ENCODE results near the gene RHEX. TPM values are rescaled to one million over a fixed set of nuclear protein-coding genes. Genes with fewer than 3 reads are reported as not detected.

The RHEX gene
- polyA plus RNA-seq, 2 of the 4 experiments (the other 2 are of a cell fraction), result not detected

- Histone ChIP-seq H3K4me1 (no peaks in the 10 kb centered on the region), H3K27ac (no peak overlapping the region), H3K4me2 (no peak overlapping the region), H3K9me3 (no peaks in the 10 kb centered on the region), H3K4me3 (no peak overlapping the region)
- POLR2A ChIA-PET, result no interaction called here
- WGBS (ENCODE audit: missing lambda C conversion rate), result 38% methylated on average over 6 of the region's 6 CpGs
- no peak for ATAC-seq
- CTCF ChIA-PET, result interaction anchor here (7.0 to 21.8 kb wide), 3 partner anchors 70 to 183 kb away, joined by 67 to 325 read pairs (median 80); no protein-coding TSS in a partner anchor
- TF ChIP-seq CBX8 (IDR thresholded peaks at IDR 0.05), result no peak
- no peak for TF ChIP-seq TFCP2L1 (CRISPR knock-in tag; IDR thresholded peaks at IDR 0.05)
- no peak for TF ChIP-seq KDM5A (IDR thresholded peaks at IDR 0.05)
- TF ChIP-seq HOXA7 (CRISPR knock-in tag; IDR thresholded peaks at IDR 0.05), result no peak
- TF ChIP-seq ZNF302 (CRISPR knock-in tag; IDR thresholded peaks at IDR 0.05), result no peak
- TF ChIP-seq HOXB13 (CRISPR knock-in tag; IDR thresholded peaks at IDR 0.05; ENCODE audit: low read depth), result no peak
- no peak for TF ChIP-seq ELK1 (IDR thresholded peaks at IDR 0.05; ENCODE audit: low read depth, low read length)
- no peak for TF ChIP-seq GATA3 (IDR thresholded peaks at IDR 0.05; ENCODE audit: borderline replicate concordance)
- no peak for TF ChIP-seq POLR2A (IDR thresholded peaks at IDR 0.05; ENCODE audit: low read length)
- no peak for TF ChIP-seq HDAC2 (IDR thresholded peaks at IDR 0.05)
- no peak for TF ChIP-seq MAZ (IDR thresholded peaks at IDR 0.05; ENCODE audit: borderline replicate concordance, low read depth, low read length)
- no peak for DNase-seq (ENCODE audit: low read depth in 1 of 2, low spot score in 1 of 2)
- FAIRE-seq, result no peak
Observed at GRCh38 chr1:206101351-206102045, 48.5 kb downstream of the RHEX start.

- Histone ChIP-seq H3K4me2 (no peak overlapping the region), H3K27ac (no peak overlapping the region), H3K4me3 (no peak overlapping the region), H3K4me1 (no peaks in the 10 kb centered on the region), H3K9me3 (no peaks in the 10 kb centered on the region)
- POLR2A ChIA-PET, result no interaction called here
- CTCF ChIA-PET, result interaction anchor here (1.5 to 21.8 kb wide), 5 partner anchors 10 to 311 kb away, joined by 4 to 325 read pairs (median 67); no protein-coding TSS in a partner anchor
- TF ChIP-seq CEBPB (IDR thresholded peaks at IDR 0.05) (no peak), RCOR1 (IDR thresholded peaks at IDR 0.05; ENCODE audit: low read depth, low read length) (no peak), HES2 (IDR thresholded peaks at IDR 0.05) (no peak), KDM5A (IDR thresholded peaks at IDR 0.05) (no peak), ATOH8 (CRISPR knock-in tag; IDR thresholded peaks at IDR 0.05; ENCODE audit: low read depth) (no peak), POLR2A (IDR thresholded peaks at IDR 0.05; ENCODE audit: low read length) (no peak), FOSB (CRISPR knock-in tag; IDR thresholded peaks at IDR 0.05) (no peak), PHF8 (IDR thresholded peaks at IDR 0.05; ENCODE audit: borderline replicate concordance, low read depth) (no peak), HOXA7 (CRISPR knock-in tag; IDR thresholded peaks at IDR 0.05) (no peak), BCL3 (IDR thresholded peaks at IDR 0.05) (no peak), POLR2AphosphoS2 (conservative IDR thresholded peaks at IDR 0.05; ENCODE audit: low read length) (no peak), NPAS2 (CRISPR knock-in tag; IDR thresholded peaks at IDR 0.05; ENCODE audit: borderline replicate concordance) (no peak), NR3C1 (IDR thresholded peaks at IDR 0.05) (no peak), HEYL (CRISPR knock-in tag; IDR thresholded peaks at IDR 0.05) (no peak), FOSL2 (IDR thresholded peaks at IDR 0.05) (no peak), FOSL2 (CRISPR knock-in tag; IDR thresholded peaks at IDR 0.05) (no peak), GATA3 (IDR thresholded peaks at IDR 0.05; ENCODE audit: borderline replicate concordance) (no peak), USF2 (IDR thresholded peaks at IDR 0.05) (no peak)
- FAIRE-seq, result no peak
- no peak for ATAC-seq
- DNase-seq (ENCODE audit: low read depth in 1 of 2, low spot score in 1 of 2), result no peak
Observed at GRCh38 chr1:206102292-206102936, 49.4 kb downstream of the RHEX start.

Measured in A549 (cell line).